Pancreas (tissue), 10 donors: ENCODE results near the gene KCNJ2. TPM values are rescaled to one million over a fixed set of nuclear protein-coding genes. Genes with fewer than 3 reads are reported as not detected.

Experiments used
- ATAC-seq, 4 donors: fragments of 200-7000 bp; cut with Tn5 transposase; one replicate each; pipeline versions ENCODE4 v1.8.0 to v1.9.1; 2020; ENCODE audit warnings: mild to moderate bottlenecking in 4 of 4, moderate library complexity in 4 of 4
- DNase-seq, 6 donors: peaks; one replicate each; pipeline ENCODE4 v3.0.0-alpha.2; 2020
- FAIRE-seq: peaks from 2 replicates; lab custom pipeline; 2012; peaks lifted over from hg19 to GRCh38; lab: Jason Lieb, UNC
- H3K27ac ChIP-seq, 4 donors: fragments of 200-600 bp; sonication (generic); 1 replicate in 3 of 4; 2 replicates in 1 of 4; pipeline versions ENCODE4 v1.5.0 to v1.8.0; 2020
- H3K27me3 ChIP-seq, 4 donors: fragments of 200-600 bp; one replicate each; pipeline ENCODE4 v1.8.0; 2021
- H3K36me3 ChIP-seq, 3 donors: fragments of 200-600 bp; sonication (generic) in 1 of 3; one replicate each; pipeline versions ENCODE4 v1.5.0 to v1.8.0; 2020 to 2021
- H3K4me1 ChIP-seq, 3 donors: fragments of 200-600 bp; one replicate each; pipeline ENCODE4 v1.8.0; 2021
- H3K4me3 ChIP-seq, 4 donors: fragments of 200-600 bp; sonication (generic) in 2 of 4; one replicate each; pipeline versions ENCODE4 v1.5.0 to v1.8.0; 2020 to 2021
- H3K9me3 ChIP-seq, 4 donors: fragments of 200-600 bp; one replicate each; pipeline ENCODE4 v1.8.0; 2021
- CTCF ChIP-seq, 4 donors: fragments of 200-600 bp; sonication (generic) in 3 of 4; IDR thresholded peaks; one replicate each; pipeline versions ENCODE4 v1.5.0 to v1.8.0; 2021; ENCODE audit warnings: antibody characterized with exemption in 4 of 4
- WGBS, 2 donors: extraction: QIAGEN DNeasy Blood & Tissue Kit; methylation state at CpG; one replicate each; pipeline ENCODE4 v1.1.7; 2013; 5-methylcytosine and 5-hydroxymethylcytosine counted together
- intact Hi-C, 3 donors: fragments of 100-400 bp; cut with DNase I; formaldehyde crosslinking; loops; one replicate each; pipeline versions ENCODE4 v1.11.1 to v1.14.2; 2022
- polyA plus RNA-seq, 2 donors: library from polyadenylated mRNA; stranded (reverse); fragments of 200-250 nt; gene quantifications; one replicate each; pipeline ENCODE4 v1.2.3, GENCODE V29; 2013
- total RNA-seq, 6 donors: library from RNA; stranded (reverse); fragmentation: NEBNext Ultra II Directional in 4 of 6; extraction: Animal tissue kit (Norgen Biotek cat#: 25700) in 4 of 6; gene quantifications; one replicate each; pipeline versions ENCODE4 v1.2.1 to v1.2.4, GENCODE V29; 2021 to 2023
- donor health status: healthy with polysubstance abuse.
- donor health status: DM: no; HTN: no; CAD: no; lungs with moderate emphysema.
- donor health status: DM: no; HTN: no; CAD: no.
- donor health status: control.
- donor health status: control.
- donor health status: Bipolar disorder and iron deficiency.
- donor health status: DM: yes; HTN: yes; CAD: no.
- donor health status: DM: no; HTN: no; CAD: no.
- donor health status: DM: no; HTN: no; CAD: no.
- donor health status: DM: yes; HTN: yes; CAD: no.

Gene KCNJ2
- total and polyA plus RNA-seq, 8 donors = 0.32 to 2.3 (median 0.60) TPM

DNA sequence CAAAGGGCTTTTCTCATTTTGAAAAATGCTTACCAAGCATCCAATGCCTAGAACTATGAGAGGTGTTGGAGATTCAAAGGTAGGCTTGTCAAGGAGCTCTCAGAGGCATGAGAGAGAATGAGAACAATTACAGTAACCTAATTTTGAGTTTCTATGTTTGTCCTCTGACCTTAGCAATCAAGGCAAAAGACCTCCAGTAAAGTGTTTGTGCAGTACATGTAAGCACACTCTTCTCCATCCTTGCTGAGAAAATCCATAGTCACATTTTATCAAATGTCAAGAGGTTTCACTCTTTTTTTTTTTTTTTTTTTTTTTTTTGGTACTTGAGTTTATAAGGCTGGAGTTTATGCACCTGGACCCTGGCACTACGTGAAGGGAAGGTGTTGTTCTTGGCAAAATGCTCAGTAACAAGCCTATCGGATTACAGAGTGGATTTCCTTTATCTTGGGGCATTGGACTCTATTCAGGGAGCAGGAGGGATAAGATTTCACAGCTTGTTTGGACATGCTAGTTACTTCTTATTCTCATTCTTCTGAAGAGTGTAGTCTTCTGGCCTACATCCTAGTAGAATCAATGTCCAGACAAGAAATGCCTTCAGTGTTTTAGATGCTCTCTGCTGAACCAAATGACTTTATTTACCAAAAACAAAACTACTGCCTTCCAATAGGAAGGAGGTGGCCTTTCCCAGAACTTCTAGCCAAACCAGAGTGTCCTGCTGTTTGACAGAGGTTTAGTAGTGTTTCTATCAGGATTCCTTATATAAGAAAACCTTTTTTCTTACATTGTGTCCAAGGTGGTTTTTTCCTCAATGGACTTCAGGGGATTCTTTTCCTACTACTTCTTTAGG lies 21.9 kb downstream of the KCNJ2 start:
- Histone ChIP-seq H3K9me3 (no peaks in the 10 kb centered on the region), H3K27ac (no peak overlapping the region), H3K4me1 (peaks cover 0 to 5% (median 0%) of the 10 kb centered on the region in 3 donors), H3K27me3 (no peaks in the 10 kb centered on the region), H3K4me3 (no peak overlapping the region), H3K36me3 (no peaks in the 10 kb centered on the region)
- TF ChIP-seq CTCF (IDR thresholded peaks at IDR 0.05) = no peak
- peak; percentile 82 to 100 (median 92) for ATAC-seq
- no peak for FAIRE-seq
- peak in 3 of 6 donors; percentile 22 to 50 (median 33) for DNase-seq
- 33% methylated on average over 2 of the region's 2 CpGs for WGBS, 2 donors
- intact Hi-C loops = no loop called here

GRCh38 chr17:70195091-70195490 lies 25.8 kb downstream of the KCNJ2 start:
- no peaks in the 10 kb centered on the region for H3K36me3 ChIP-seq
- H3K27me3 ChIP-seq = no peaks in the 10 kb centered on the region
- no peaks in the 10 kb centered on the region for H3K9me3 ChIP-seq
- no peak for TF ChIP-seq CTCF (IDR thresholded peaks at IDR 0.05)
- no peak for FAIRE-seq
- no peak overlapping the region for H3K27ac ChIP-seq
- peaks cover 0 to 5% (median 0%) of the 10 kb centered on the region in 3 donors for H3K4me1 ChIP-seq
- no peak for ATAC-seq
- no peak for DNase-seq
- no peak overlapping the region for H3K4me3 ChIP-seq
- intact Hi-C loops = no loop called here

DNA sequence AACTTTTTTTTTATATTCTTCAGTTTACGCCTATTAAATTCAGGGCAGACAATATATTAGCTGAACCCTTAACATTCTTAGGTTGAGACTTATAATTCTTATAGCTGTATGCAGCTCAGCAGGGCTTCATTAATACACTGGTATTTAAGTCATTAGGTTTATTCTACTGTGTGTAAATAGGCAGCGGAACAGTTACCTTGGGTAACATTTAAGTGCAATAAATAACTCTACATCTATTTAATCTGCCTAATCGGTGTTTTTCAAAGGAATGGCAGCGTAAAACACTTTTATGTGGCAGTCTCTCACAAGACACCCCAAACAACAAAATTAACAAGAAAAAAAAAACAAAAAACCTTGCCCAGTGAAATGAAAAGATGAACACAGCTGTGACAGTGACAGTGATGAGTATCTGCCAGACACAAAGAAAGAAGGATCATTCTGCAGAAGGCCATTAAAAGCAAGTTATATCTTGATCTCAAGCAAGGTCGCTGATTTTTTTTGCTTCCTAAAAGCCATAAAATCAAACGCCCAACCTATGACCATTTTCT lies 32.6 kb downstream of the KCNJ2 start:
- H3K9me3 ChIP-seq = no peaks in the 10 kb centered on the region
- FAIRE-seq (no peak), ATAC-seq (no peak), DNase-seq (no peak)
- no peaks in the 10 kb centered on the region for H3K36me3 ChIP-seq
- no peak for TF ChIP-seq CTCF (IDR thresholded peaks at IDR 0.05)
- H3K27me3 ChIP-seq = no peaks in the 10 kb centered on the region
- no peak overlapping the region for H3K4me3 ChIP-seq
- H3K4me1 ChIP-seq = no peaks in the 10 kb centered on the region
- no peak overlapping the region for H3K27ac ChIP-seq
- intact Hi-C loops = no loop called here
- WGBS, 2 donors = 73 to 83% methylated on average over 6 of the region's 6 CpGs

DNA sequence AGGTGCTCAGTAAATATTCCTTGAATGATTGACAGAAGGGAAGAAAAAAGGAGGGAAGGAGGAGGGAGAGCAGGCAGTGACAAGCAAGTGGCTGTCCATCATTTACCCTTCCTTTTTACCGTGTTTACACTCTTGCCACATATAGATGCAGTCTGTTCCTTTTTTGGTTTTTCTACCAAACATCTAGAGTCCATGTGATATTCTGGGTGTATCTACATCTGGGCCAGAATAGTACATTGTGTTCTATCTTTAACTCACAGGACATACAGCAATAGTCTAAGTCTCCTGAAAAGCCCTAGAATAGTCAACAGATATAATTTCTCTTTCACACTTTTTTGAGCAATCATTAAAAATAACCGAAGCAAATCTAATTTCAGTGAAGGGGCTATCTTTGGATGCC lies 33.5 kb downstream of the KCNJ2 start:
- TF ChIP-seq CTCF (IDR thresholded peaks at IDR 0.05) = no peak
- no peak for FAIRE-seq
- no peaks in the 10 kb centered on the region for H3K27me3 ChIP-seq
- no peak overlapping the region for H3K27ac ChIP-seq
- H3K9me3 ChIP-seq = no peaks in the 10 kb centered on the region
- no peak for DNase-seq
- 54 to 62% methylated on average over 2 of the region's 2 CpGs for WGBS, 2 donors
- no peaks in the 10 kb centered on the region for H3K36me3 ChIP-seq
- H3K4me1 ChIP-seq = no peaks in the 10 kb centered on the region
- intact Hi-C loops = no loop called here
- ATAC-seq = no peak
- no peak overlapping the region for H3K4me3 ChIP-seq

DNA sequence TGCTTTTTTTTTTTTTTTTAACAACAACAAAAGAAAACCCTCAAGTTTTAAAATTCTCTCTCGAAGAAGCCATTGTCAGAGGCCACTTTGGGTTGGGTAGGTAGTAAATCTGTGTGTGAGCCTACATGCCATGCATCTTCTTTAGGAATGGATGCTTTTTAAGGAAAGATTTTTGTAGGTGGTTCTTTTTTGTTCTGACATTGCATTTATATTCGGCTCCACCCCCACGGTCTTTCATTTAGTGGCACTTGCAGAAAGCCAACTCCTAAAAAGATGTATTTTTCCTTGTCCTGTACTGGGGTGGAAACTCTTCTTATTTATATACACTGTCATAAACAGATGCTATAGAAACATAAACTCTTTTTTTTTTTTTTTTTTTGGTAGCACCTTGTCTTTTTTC lies 35.1 kb downstream of the KCNJ2 start:
- no peak overlapping the region for H3K27ac ChIP-seq
- DNase-seq = no peak
- no peak for ATAC-seq
- H3K4me3 ChIP-seq = no peak overlapping the region
- intact Hi-C loops = no loop called here
- 81 to 88% methylated on average over 3 of the region's 3 CpGs for WGBS, 2 donors
- TF ChIP-seq CTCF (IDR thresholded peaks at IDR 0.05) = peak in 1 of 4 donors; percentile 3
- H3K27me3 ChIP-seq = no peaks in the 10 kb centered on the region
- FAIRE-seq = no peak
- H3K4me1 ChIP-seq = no peaks in the 10 kb centered on the region
- no peaks in the 10 kb centered on the region for H3K36me3 ChIP-seq
- no peaks in the 10 kb centered on the region for H3K9me3 ChIP-seq
